Brain microvascular endothelial cell (primary cell): ENCODE measurements around the gene CALML3.

Experiments
- DNase-seq: peaks from one replicate; pipeline ENCODE4 v3.0.0-alpha.2; 2020
- H3K27ac ChIP-seq: fragments of 250-450 bp; sonication (Bioruptor Pico); 2 replicates; pipeline ENCODE4 v1.5.1; 2020; ENCODE audit warnings: mild to moderate bottlenecking, moderate library complexity
- H3K27me3 ChIP-seq: fragments of 250-450 bp; sonication (Bioruptor Pico); replicated peaks from 2 replicates; pipeline ENCODE4 v1.5.1; 2020; ENCODE audit warnings: mild to moderate bottlenecking
- H3K36me3 ChIP-seq: fragments of 250-450 bp; sonication (Bioruptor Pico); replicated peaks from 2 replicates; pipeline ENCODE4 v1.5.1; 2020; ENCODE audit warnings: mild to moderate bottlenecking
- H3K4me3 ChIP-seq: 2 replicates; pipeline ENCODE4 v1.5.1; 2011; ENCODE audit warnings: low read depth, mild to moderate bottlenecking, control low read depth, low read length, moderate library complexity
- CTCF ChIP-seq: IDR thresholded peaks from 2 replicates; pipeline ENCODE4 v1.5.1; 2011; ENCODE audit warnings: low read depth, mild to moderate bottlenecking, moderate library complexity, low read length, control low read depth, inconsistent platforms; ENCODE audit errors: missing control alignments
- in situ Hi-C: cut with HindIII; loops from 2 replicates; pipeline ENCODE4 v1.10.0; 2017; ENCODE audit warnings: low sequenced_read_pairs, low pct_ligation_motif_present

The CALML3 gene

GRCh38 chr10:5529702-5530411, 5.1 kb downstream of the CALML3 start:
- in situ Hi-C loops = no loop called here
- TF ChIP-seq CTCF = no peak
- Histone ChIP-seq H3K36me3 (no peaks in the 10 kb centered on the region), H3K27me3 (no peaks in the 10 kb centered on the region), H3K4me3 (no peak overlapping the region), H3K27ac (no peak overlapping the region)
- no peak for DNase-seq

- Histone ChIP-seq H3K36me3 (no peaks in the 10 kb centered on the region), H3K27me3 (no peaks in the 10 kb centered on the region), H3K4me3 (no peak overlapping the region), H3K27ac (no peak overlapping the region)
- in situ Hi-C loops = no loop called here
- no peak for DNase-seq
- no peak for TF ChIP-seq CTCF
Measured at GRCh38 chr10:5530412-5530806, 5.6 kb downstream of the CALML3 start.

GRCh38 chr10:5530846-5531557, 6.2 kb downstream of the CALML3 start:
- Histone ChIP-seq H3K27ac (no peak overlapping the region), H3K27me3 (no peaks in the 10 kb centered on the region), H3K4me3 (no peak overlapping the region), H3K36me3 (no peaks in the 10 kb centered on the region)
- DNase-seq = no peak
- in situ Hi-C loops = no loop called here
- TF ChIP-seq CTCF = no peak

- no peak for DNase-seq
- Histone ChIP-seq H3K27me3 (no peaks in the 10 kb centered on the region), H3K36me3 (no peaks in the 10 kb centered on the region), H3K4me3 (no peak overlapping the region), H3K27ac (no peak overlapping the region)
- in situ Hi-C loops = no loop called here
- no peak for TF ChIP-seq CTCF
Measured at GRCh38 chr10:5531558-5532306, 7.0 kb downstream of the CALML3 start.

- Histone ChIP-seq H3K36me3 (no peaks in the 10 kb centered on the region), H3K27me3 (no peaks in the 10 kb centered on the region), H3K27ac (no peak overlapping the region), H3K4me3 (no peak overlapping the region)
- no peak for DNase-seq
- no peak for TF ChIP-seq CTCF
- in situ Hi-C loops = no loop called here
Measured at GRCh38 chr10:5532307-5532605, 7.5 kb downstream of the CALML3 start.
